Measurements from ENCODE around the gene LRP2. TPM values are rescaled to one million over a fixed set of nuclear protein-coding genes. Genes with fewer than 3 reads are reported as not detected.
"Not testable (repeated sequence)": the region's sequence is repeated elsewhere in the genome, so short reads cannot be mapped to it uniquely, and the experiment has no call there.

The LRP2 gene
- total RNA-seq, 1 donor, result under 0.01 TPM

DNA sequence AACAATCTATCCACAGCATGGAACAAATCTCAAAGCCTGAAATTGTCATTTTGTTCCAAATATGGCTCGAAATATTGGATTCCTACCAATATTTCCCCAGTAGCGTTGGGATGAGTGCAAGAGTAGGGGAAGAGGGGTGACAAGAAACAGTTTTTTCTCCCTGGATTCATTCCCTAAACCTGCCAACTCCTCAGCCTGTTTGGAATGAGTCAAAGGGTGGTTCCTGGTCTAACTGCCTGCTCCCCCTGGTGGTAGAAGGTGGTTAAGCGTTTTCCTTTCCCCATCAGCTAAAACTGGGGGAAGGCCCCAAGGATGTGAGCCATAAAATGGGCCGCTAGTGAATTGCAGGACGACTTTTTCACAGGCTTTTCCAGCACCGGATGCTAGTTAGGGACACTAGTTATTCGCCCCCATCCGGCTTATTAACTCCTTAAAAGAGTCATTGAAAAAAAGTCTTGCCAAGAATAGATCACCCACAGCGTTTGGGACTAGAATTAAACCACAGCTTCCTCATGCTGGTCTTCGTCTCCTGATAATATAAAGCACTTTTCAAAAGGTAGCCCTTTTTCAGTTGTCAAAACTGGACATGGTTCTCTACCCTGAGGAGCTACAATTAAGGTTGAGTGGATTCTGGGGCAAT lies 220.5 kb downstream of the LRP2 start:
- DNase-seq (ENCODE audit: low read depth), result peak; percentile 44
- TF ChIP-seq, protein P1, sequence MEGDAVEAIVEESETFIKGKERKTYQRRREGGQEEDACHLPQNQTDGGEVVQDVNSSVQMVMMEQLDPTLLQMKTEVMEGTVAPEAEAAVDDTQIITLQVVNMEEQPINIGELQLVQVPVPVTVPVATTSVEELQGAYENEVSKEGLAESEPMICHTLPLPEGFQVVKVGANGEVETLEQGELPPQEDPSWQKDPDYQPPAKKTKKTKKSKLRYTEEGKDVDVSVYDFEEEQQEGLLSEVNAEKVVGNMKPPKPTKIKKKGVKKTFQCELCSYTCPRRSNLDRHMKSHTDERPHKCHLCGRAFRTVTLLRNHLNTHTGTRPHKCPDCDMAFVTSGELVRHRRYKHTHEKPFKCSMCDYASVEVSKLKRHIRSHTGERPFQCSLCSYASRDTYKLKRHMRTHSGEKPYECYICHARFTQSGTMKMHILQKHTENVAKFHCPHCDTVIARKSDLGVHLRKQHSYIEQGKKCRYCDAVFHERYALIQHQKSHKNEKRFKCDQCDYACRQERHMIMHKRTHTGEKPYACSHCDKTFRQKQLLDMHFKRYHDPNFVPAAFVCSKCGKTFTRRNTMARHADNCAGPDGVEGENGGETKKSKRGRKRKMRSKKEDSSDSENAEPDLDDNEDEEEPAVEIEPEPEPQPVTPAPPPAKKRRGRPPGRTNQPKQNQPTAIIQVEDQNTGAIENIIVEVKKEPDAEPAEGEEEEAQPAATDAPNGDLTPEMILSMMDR (IDR thresholded peaks at IDR 0.05; ENCODE audit: insufficient read depth, low read depth, low read length), result peak; percentile 93
- no peak overlapping the region for H3K4me3 ChIP-seq (ENCODE audit: low read depth, low read length)

DNA sequence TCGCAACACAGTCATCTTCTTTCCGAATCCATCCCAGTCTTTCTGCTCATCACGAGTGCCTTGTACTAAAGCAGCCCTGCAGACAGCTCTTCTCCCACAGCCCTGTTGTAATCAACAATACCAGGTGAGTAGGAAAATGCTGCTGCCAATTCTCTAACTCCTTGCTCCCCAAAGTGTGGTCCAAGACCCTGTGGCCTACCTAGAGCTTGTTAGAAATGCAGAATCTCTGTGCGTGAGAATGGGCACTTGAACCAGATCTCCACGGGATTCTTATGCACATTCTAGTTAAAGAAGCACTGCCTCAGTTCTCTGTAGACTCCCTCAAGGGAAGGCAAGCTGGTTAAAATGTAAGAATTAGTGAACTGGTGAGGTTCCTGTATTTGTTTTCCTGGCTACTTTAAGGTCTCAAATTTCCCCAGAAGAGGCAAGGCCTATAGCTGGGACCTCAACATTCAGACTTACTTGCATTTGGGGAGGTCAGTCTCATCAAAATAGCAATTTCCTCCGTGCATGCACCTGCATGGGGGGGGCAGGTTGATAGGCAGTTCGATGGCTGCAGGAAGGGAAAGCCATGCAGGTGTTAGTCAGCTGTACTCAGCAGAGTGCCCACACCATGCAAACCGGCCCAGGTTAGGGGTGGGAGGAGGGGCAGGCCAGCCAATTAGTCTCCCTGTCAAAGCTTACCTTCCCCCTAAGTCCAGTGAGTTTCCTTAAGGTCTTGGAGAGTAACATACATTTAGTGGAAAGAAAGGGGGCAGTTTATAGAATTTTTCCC lies 222.2 kb downstream of the LRP2 start:
- H3K4me3 ChIP-seq (ENCODE audit: low read depth, low read length), result no peak overlapping the region
- no peak for DNase-seq (ENCODE audit: low read depth)
- TF ChIP-seq, protein P1 (IDR thresholded peaks at IDR 0.05; ENCODE audit: insufficient read depth, low read depth, low read length), result no peak

DNA sequence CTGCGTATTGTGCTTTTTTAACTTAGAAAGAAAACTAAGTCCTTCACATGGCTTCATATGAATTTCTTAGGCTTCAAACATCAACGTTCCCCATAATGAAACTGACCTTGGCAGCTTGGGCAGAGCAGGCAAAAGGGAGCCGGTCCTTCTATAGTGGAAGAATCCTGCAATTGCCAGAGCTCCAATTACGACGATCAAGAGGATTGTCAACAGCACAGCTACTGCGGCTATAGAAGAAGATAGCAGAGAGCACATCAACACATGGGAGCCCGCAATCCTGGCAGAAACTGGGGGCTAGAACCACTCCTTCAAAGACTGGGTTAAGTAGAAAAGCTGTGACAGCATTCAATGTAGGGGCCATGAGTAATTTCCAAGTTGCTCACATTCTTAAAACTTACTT lies 223.2 kb downstream of the LRP2 start:
- no peak for DNase-seq (ENCODE audit: low read depth)
- no peak overlapping the region for H3K4me3 ChIP-seq (ENCODE audit: low read depth, low read length)
- TF ChIP-seq, protein P1 (IDR thresholded peaks at IDR 0.05; ENCODE audit: insufficient read depth, low read depth, low read length), result no peak

DNA sequence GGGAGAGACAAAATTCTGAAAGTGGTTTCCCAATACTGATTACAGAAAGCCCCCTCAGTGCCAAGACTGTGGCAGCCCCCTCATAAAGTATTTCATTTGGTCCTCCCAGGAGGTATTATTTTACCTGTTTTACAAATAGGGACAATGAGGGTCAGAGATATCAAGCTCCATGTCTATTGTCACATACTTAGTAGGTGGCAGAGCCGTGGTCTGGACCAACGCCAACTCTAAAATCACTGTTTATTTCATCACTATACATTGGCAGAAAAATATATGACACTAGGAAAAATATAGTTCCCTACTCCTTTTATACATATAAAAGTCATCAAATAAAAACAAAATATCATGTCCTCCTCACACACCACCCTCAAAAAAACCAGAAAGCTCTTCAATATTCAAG lies 224.4 kb downstream of the LRP2 start:
- TF ChIP-seq, protein P1 (IDR thresholded peaks at IDR 0.05; ENCODE audit: insufficient read depth, low read depth, low read length), result no peak
- DNase-seq (ENCODE audit: low read depth), result no peak

DNA sequence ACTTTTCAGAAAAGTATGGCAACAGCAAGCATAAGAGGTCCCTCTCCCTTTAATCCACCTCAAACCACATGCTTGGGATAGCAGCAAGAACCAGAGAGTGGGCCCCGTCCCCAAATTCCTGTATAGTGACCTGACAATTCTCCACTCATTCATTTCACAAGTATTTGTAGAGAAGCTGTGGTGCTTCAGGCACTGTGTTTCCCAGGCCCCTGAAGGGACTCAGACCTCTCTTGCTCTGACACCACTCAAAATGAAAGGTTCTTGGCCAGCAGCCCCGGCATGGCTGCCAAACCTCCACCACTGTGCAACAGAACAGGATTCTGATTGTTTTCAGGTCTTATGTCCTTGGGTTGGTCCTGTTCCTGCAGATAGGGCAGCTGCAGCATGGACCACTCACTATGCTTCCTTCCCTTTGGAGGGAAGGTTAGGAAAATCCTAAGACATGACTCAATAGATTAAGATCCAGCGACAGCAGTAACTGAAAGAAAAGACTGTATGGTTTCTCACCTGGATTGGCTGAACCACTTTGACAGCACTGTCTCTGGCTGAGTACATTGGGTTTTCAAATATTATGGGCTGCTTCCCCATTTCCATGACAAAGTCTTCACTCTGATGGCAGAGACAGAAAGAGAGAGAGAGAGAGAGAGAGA lies 225.3 kb downstream of the LRP2 start:
- no peak overlapping the region for H3K4me3 ChIP-seq (ENCODE audit: low read depth, low read length)
- no peak for DNase-seq (ENCODE audit: low read depth)
- TF ChIP-seq, protein P1 (IDR thresholded peaks at IDR 0.05; ENCODE audit: insufficient read depth, low read depth, low read length), result no peak

More for the DNA sequence above, 224.4 kb downstream of the LRP2 start:
- H3K4me3 ChIP-seq (ENCODE audit: low read depth, low read length), result no peak overlapping the region

DNA sequence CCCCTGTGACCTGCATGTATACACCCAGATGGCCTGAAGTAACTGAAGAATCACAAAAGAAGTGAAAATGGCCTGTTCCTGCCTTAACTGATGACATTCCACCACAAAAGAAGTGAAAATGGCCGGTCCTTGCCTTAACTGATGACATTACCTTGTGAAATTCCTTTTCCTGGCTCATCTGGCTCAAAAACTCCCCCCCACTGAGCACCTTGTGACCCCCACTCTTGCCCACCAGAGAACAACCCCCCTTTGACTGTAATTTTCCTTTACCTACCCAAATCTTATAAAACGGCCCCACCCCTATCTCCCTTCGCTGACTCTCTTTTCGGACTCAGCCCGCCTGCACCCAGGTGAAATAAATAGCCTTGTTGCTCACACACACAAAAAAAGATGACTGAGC lies 225.9 kb downstream of the LRP2 start:
- DNase-seq (ENCODE audit: low read depth); H3K4me3 ChIP-seq (ENCODE audit: low read depth, low read length): not testable (repeated sequence)

DNA sequence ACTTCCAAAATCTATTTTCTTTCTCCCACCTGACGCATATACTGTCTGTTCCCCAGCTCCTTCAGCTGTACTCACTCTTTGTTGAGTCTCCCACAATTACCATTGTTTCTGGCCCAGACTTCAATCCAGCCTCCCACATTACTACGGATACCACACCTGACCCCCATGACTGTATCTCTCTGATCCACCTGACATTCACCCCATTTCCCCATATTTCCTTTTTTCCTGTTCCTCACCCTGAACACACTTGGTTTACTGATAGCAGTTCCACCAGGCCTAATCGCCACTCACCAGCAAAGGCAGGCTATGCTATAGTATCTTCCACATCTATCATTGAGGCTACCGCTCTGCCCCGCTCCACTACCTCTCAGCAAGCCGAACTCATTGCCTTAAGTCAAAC lies 228.1 kb downstream of the LRP2 start:
- not testable (repeated sequence) for DNase-seq (ENCODE audit: low read depth); H3K4me3 ChIP-seq (ENCODE audit: low read depth, low read length)
